HepG2 (cell line): ENCODE measurements around the gene ACP5. TPM values are rescaled to one million over a fixed set of nuclear protein-coding genes. Genes with fewer than 3 reads are reported as not detected.

ENCODE experiments used
- ATAC-seq: fragments of 200-7000 bp; cut with Tn5 transposase; 3 replicates; pipeline ENCODE4 v1.9.1; 2020; ENCODE audit warnings: mild to moderate bottlenecking, moderate library complexity
- BruUV-seq: library from RNA; stranded (reverse); fragments of 400-500 nt; replicated peaks from 2 replicates; lab custom pipeline; 2021; lab: Mats Ljungman, UMichigan
- CTCF ChIA-PET: fragments of 300-600 bp; formaldehyde crosslinking; extraction: SDS; loops from one replicate; lab custom pipeline; 2021; ENCODE audit warnings: low total read pairs, inconsistent platforms, low intra/inter-chr PET ratio; lab: Yijun Ruan, JAX
- POLR2A ChIA-PET: fragments of 350-600 bp; sonication (Branson Sonifier 250); formaldehyde crosslinking; loops from one replicate; lab custom pipeline; 2020; ENCODE audit warnings: antibody characterized with exemption, inconsistent platforms; lab: Yijun Ruan, JAX
- DNase-seq: peaks from one replicate; pipeline ENCODE4 v3.0.0-alpha.2; 2015; ENCODE audit warnings: low spot score
- FAIRE-seq: peaks from 3 replicates; lab custom pipeline; 2011; peaks lifted over from hg19 to GRCh38; lab: Jason Lieb, UNC
- H2AFZ ChIP-seq: one replicate; pipeline ENCODE4 v1.6.1; 2011; ENCODE audit warnings: low read length, inconsistent platforms
- H3K27ac ChIP-seq: fragments of 300-600 bp; 3 replicates; pipeline ENCODE4 v1.8.0; 2011; ENCODE audit warnings: mixed run types, mild to moderate bottlenecking, mixed read lengths, low read length, inconsistent platforms; ENCODE audit not compliant: insufficient read depth; ENCODE audit errors: extremely low read length
- H3K27me3 ChIP-seq, 2 experiments: fragments of 200-600 bp in 1 of 2; 2 replicates in 1 of 2; 3 replicates in 1 of 2; pipeline versions ENCODE4 v1.6.0 to v1.8.0; 2011; ENCODE audit warnings: low read length in 2 of 2, mild to moderate bottlenecking in 2 of 2, moderate library complexity in 2 of 2, inconsistent platforms in 1 of 2; ENCODE audit not compliant: insufficient read depth in 2 of 2, control insufficient read depth in 1 of 2
- H3K36me3 ChIP-seq, 2 experiments: fragments of 200-600 bp in 1 of 2; replicated peaks in 1 of 2; 2 replicates in 1 of 2; 3 replicates in 1 of 2; pipeline versions ENCODE4 v1.5.1 to v1.8.0; 2011; ENCODE audit warnings: low read length in 2 of 2, inconsistent platforms in 1 of 2; ENCODE audit not compliant: insufficient read depth in 2 of 2, control insufficient read depth in 1 of 2
- H3K4me1 ChIP-seq: 2 replicates; pipeline ENCODE4 v1.5.1; 2012; ENCODE audit warnings: low read length, inconsistent platforms; ENCODE audit not compliant: insufficient read depth
- H3K4me2 ChIP-seq: 2 replicates; pipeline ENCODE4 v1.6.0; 2011; ENCODE audit warnings: low read depth, low read length, inconsistent platforms
- H3K4me3 ChIP-seq, 3 experiments: fragments of 200-600 bp in 1 of 3; sonication (generic), shearing (Covaris generic) in 1 of 3; replicated peaks in 1 of 3; 2 replicates each; pipeline ENCODE4 v1.5.1; 2011 to 2016; ENCODE audit warnings: low read length in 3 of 3, inconsistent platforms in 2 of 3, low read depth in 2 of 3, mild to moderate bottlenecking in 2 of 3, control low read depth in 1 of 3, mixed read lengths in 1 of 3; ENCODE audit not compliant: insufficient read depth in 1 of 3
- H3K79me2 ChIP-seq: one replicate; pipeline ENCODE4 v1.6.1; 2011; ENCODE audit warnings: low read length, inconsistent platforms; ENCODE audit not compliant: insufficient read depth
- H3K9ac ChIP-seq: 2 replicates; pipeline ENCODE4 v1.6.0; 2011; ENCODE audit warnings: mild to moderate bottlenecking, low read depth, low read length, inconsistent platforms; ENCODE audit not compliant: insufficient read depth
- H3K9me3 ChIP-seq: 2 replicates; pipeline ENCODE4 v1.5.1; 2012; ENCODE audit warnings: mild to moderate bottlenecking, low read length
- H4K20me1 ChIP-seq: 2 replicates; pipeline ENCODE4 v1.6.0; 2011; ENCODE audit warnings: inconsistent platforms, mild to moderate bottlenecking, low read length, moderate library complexity; ENCODE audit not compliant: insufficient read depth
- HNRNPK ChIP-seq: fragments of 200-400 bp; formaldehyde crosslinking; IDR thresholded peaks from 2 replicates; pipeline ENCODE4 v1.6.1; 2018; ENCODE audit warnings: low read length, low read depth, moderate library complexity, mild to moderate bottlenecking; ENCODE audit not compliant: poor library complexity, severe bottlenecking
- NR2F6 ChIP-seq, 2 experiments: IDR thresholded peaks; 2 replicates each; pipeline ENCODE4 v1.6.1; 2016; ENCODE audit warnings: antibody characterized with exemption in 1 of 2, mild to moderate bottlenecking in 1 of 2
- PCBP1 ChIP-seq: fragments of 200-400 bp; formaldehyde crosslinking; IDR thresholded peaks from 2 replicates; pipeline ENCODE4 v1.6.1; 2017; ENCODE audit warnings: mild to moderate bottlenecking, low read depth, low read length, borderline replicate concordance
- SP4 ChIP-seq: sonication (generic); formaldehyde crosslinking; IDR thresholded peaks from 2 replicates; pipeline ENCODE4 v1.8.1; 2023; ENCODE audit warnings: mild to moderate bottlenecking, missing genetic modification reagents
- ZBTB43 ChIP-seq: sonication (generic); formaldehyde crosslinking; conservative IDR thresholded peaks from 2 replicates; pipeline ENCODE4 v1.4.0; 2020; ENCODE audit warnings: missing genetic modification reagents
- ZNF382 ChIP-seq: sonication (generic); formaldehyde crosslinking; IDR thresholded peaks from 2 replicates; pipeline ENCODE4 v1.5.0; 2020; ENCODE audit warnings: missing genetic modification reagents, mild to moderate bottlenecking, borderline replicate concordance
- ZNF598 ChIP-seq: sonication (generic); formaldehyde crosslinking; IDR thresholded peaks from 2 replicates; pipeline ENCODE4 v1.5.1; 2020; ENCODE audit warnings: mild to moderate bottlenecking, missing genetic modification reagents, borderline replicate concordance
- WGBS: methylation state at CpG from one replicate; pipeline ENCODE4 v1.1.6; 2017; ENCODE audit warnings: low lambda C conversion rate; 5-methylcytosine and 5-hydroxymethylcytosine counted together
- in situ Hi-C: cut with HindIII; loops from 2 replicates; pipeline ENCODE4 v1.10.0; 2017; ENCODE audit warnings: low pct_unique_long_range_greater_than_20kb; ENCODE audit not compliant: extremely low pct_ligation_motif_present
- intact Hi-C: fragments of 100-400 bp; cut with micrococcal nuclease; formaldehyde crosslinking; loops from one replicate; pipeline ENCODE4 v1.10.0; 2022; ENCODE audit not compliant: unreplicated experiment
- polyA plus RNA-seq, 8 experiments: library from polyadenylated mRNA; depleted of rRNA in 3 of 8; stranded (reverse) in 7 of 8; unstranded in 1 of 8; fragments of >200 nt; fragmentation: Illumina TruSeq in 4 of 8; extraction: Trizol in 4 of 8; gene quantifications; 2 replicates each; pipeline versions ENCODE4 v1.2.1 to v1.2.3, GENCODE V29; 2011 to 2016; ENCODE audit warnings: low read depth in 4 of 8, missing spikeins in 1 of 8, mixed read lengths in 1 of 8; ENCODE audit not compliant: insufficient read depth in 1 of 8
- total RNA-seq, 5 experiments: library from RNA; depleted of rRNA; stranded (reverse); fragments of >200 nt; fragmentation: Illumina TruSeq; extraction: Trizol; gene quantifications; 2 replicates each; pipeline ENCODE4 v1.2.3, GENCODE V29; 2016; ENCODE audit warnings: low read depth in 1 of 5
- TF ChIP-seq, protein P1 (sequence below): sonication (generic); formaldehyde crosslinking; IDR thresholded peaks from 2 replicates; pipeline ENCODE4 v1.5.0; 2020; ENCODE audit warnings: mild to moderate bottlenecking, missing genetic modification reagents, moderate library complexity
- TF ChIP-seq, protein P2 (sequence below): sonication (generic); formaldehyde crosslinking; IDR thresholded peaks from 2 replicates; pipeline ENCODE4 v1.8.0; 2022; ENCODE audit warnings: missing genetic modification reagents, low read depth, mild to moderate bottlenecking, borderline replicate concordance

The ACP5 gene
- total and polyA plus RNA-seq, 2 of the 13 experiments (the other 11 are each of a cell fraction or from before 2014, with no cell fraction given), result 1.3 to 6.7 TPM

GRCh38 chr19:11612816-11613511 is 35.5 kb upstream of the ACP5 start:
- in situ Hi-C loops, result no loop called here
- H3K79me2 ChIP-seq, result no peaks in the 10 kb centered on the region
- no peaks in the 10 kb centered on the region; the same call in 1 of the 2 replicates for H4K20me1 ChIP-seq
- intact Hi-C loops, result no loop called here
- H3K4me1 ChIP-seq, result no peaks in the 10 kb centered on the region
- peaks cover 8 to 23% of the 10 kb centered on the region in 2 experiments; a peak in 4 of 5 replicates for H3K36me3 ChIP-seq
- TF ChIP-seq, protein P1, sequence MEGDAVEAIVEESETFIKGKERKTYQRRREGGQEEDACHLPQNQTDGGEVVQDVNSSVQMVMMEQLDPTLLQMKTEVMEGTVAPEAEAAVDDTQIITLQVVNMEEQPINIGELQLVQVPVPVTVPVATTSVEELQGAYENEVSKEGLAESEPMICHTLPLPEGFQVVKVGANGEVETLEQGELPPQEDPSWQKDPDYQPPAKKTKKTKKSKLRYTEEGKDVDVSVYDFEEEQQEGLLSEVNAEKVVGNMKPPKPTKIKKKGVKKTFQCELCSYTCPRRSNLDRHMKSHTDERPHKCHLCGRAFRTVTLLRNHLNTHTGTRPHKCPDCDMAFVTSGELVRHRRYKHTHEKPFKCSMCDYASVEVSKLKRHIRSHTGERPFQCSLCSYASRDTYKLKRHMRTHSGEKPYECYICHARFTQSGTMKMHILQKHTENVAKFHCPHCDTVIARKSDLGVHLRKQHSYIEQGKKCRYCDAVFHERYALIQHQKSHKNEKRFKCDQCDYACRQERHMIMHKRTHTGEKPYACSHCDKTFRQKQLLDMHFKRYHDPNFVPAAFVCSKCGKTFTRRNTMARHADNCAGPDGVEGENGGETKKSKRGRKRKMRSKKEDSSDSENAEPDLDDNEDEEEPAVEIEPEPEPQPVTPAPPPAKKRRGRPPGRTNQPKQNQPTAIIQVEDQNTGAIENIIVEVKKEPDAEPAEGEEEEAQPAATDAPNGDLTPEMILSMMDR (CRISPR knock-in tag), result peak; percentile 22; the same call in 1 of the 2 replicates
- TF ChIP-seq ZBTB43 (CRISPR knock-in tag) (no peak), ZNF382 (no peak), HNRNPK (peak; percentile 98), NR2F6 (IDR thresholded peaks at IDR 0.05) (peak; percentile 68), NR2F6 (CRISPR knock-in tag; IDR thresholded peaks at IDR 0.05) (peak; percentile 57), SP4 (no peak), ZNF598 (CRISPR knock-in tag) (no peak), PCBP1 (peak; percentile 91; the same call in 1 of the 2 replicates)
- TF ChIP-seq, protein P2, sequence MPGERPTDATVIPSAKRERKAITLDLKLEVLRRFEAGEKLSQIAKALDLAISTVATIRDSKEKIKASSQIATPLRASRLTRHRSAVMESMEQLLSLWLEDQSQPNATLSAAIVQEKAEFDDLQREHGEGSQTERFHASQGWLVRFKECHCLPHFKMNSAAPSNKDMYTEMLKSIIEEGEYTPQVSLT (CRISPR knock-in tag), result no peak
- TF ChIP-seq, all 625 proteins: peak for 4
- Histone ChIP-seq H3K4me2 (no peak overlapping the region), H2AFZ (no peak overlapping the region), H3K27me3 (no peaks in the 10 kb centered on the region), H3K9me3 (no peaks in the 10 kb centered on the region), H3K4me3 (no peak overlapping the region), H3K27ac (no peak overlapping the region), H3K9ac (no peak overlapping the region)
- no peak for FAIRE-seq
- 100% methylated on average over 5 of the region's 5 CpGs for WGBS
- peak; percentile 45; the same call in 2 of the 3 replicates for ATAC-seq
- DNase-seq, result peak; percentile 35
- CTCF ChIA-PET, result no interaction called here
- POLR2A ChIA-PET, result interaction anchor here (1.1 kb wide), 2 partner anchors 10 to 27 kb away, joined by 3 to 5 read pairs; no protein-coding TSS in a partner anchor
- no TSS peak for BruUV-seq
